ENCODE results near the gene HPSE2.

Gene HPSE2

DNA sequence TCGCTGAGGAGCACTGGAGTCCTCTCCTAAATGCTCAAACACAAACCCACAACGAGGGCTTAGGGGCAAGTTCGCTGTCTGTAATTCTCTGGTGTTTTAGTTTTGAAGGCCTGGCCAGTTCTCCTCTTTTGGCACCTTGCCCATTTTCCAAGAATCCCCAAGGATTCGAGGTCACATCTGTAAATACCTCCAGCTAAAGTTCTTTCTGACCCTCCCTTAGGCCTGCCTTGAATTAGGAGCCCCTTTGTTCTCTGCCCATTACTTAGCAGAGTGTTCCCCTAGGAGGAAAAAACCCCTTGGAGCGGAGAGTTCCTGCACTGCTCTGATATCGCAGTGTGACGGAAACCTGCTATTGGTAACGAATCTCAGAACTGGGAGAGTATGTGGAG is 819.9 kb downstream of the HPSE2 start:
- no peak for TF ChIP-seq GATA3 (IDR thresholded peaks at IDR 0.05; ENCODE audit: low read depth, low read length)
- TF ChIP-seq GATA2 (IDR thresholded peaks at IDR 0.05; ENCODE audit: low read depth, low read length): no peak

DNA sequence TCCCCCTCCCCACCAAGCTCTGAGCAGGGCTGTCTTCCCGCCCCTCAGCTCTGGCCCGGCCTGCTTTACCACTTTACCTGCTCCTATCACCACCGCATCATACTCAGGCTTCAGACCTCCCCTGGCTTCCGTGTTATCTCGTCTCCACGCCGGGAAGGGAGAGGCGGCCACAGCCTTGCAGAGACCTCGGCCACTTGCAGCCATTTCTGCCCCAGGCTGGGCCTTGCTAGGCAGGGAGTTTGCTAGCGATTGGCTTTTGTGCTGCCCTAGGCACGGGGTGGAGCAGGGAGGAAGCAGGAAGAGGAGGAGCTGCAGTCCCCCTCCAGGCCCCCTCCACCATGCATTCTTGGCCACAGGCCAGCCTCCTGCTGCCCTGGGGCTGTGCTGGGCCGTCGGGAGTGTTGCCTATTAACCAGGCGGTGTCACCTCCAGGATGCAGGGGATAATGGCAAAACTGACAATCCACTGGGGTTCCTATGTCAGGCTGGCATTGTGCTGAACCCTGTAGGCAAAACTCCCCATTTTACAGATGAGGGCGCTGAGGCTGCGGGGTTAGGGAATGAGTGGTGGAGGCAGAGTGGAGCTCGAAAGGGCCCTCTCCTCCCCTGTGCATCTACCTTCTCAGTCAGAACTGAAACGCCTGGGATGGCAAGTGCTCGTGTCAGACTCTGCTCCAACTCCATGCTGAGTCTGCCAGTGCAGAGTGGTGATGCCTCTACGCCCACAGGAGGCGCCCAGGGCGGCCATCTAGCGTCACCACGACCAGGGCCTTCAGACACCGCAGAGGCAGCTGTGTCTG is 820.5 kb downstream of the HPSE2 start, which contains the start of gene PYROXD2:
Gene PYROXD2, minus strand, starts transcription at position 251 of the 799 bp plus-strand sequence. Its CDS starts 47 bp downstream, at position 204.
- TF ChIP-seq GATA2 (IDR thresholded peaks at IDR 0.05; ENCODE audit: low read depth, low read length): no peak
- no peak for TF ChIP-seq GATA3 (IDR thresholded peaks at IDR 0.05; ENCODE audit: low read depth, low read length)

- TF ChIP-seq GATA3 (IDR thresholded peaks at IDR 0.05; ENCODE audit: low read depth, low read length) (no peak), GATA2 (IDR thresholded peaks at IDR 0.05; ENCODE audit: low read depth, low read length) (no peak)
Measured at GRCh38 chr10:98414578-98414931, 821.1 kb downstream of the HPSE2 start.

DNA sequence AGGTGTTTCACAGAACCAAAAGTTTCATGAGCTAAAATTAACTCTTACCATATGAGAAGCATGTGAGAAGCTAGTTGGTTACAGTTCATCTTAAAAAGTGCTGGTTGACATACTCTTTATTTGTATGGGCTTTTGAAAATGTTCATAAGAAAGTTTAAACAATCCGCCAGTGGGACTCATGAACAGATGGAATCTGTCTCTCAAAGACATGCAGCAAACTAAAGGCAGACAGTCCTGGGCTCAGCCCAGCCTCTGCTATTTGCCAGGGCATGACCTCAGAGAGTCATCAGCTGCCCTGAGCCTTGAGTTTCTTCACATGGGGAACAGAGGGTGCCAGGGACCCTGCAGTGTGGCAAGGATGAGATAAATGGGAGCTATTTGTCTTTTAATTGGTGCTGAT is 823.9 kb downstream of the HPSE2 start:
- TF ChIP-seq GATA3 (IDR thresholded peaks at IDR 0.05; ENCODE audit: low read depth, low read length): no peak
- no peak for TF ChIP-seq GATA2 (IDR thresholded peaks at IDR 0.05; ENCODE audit: low read depth, low read length)

GRCh38 chr10:98411166-98411565 is 824.5 kb downstream of the HPSE2 start:
- TF ChIP-seq GATA3 (IDR thresholded peaks at IDR 0.05; ENCODE audit: low read depth, low read length) (no peak), GATA2 (IDR thresholded peaks at IDR 0.05; ENCODE audit: low read depth, low read length) (no peak)

GRCh38 chr10:98410759-98411158 is 824.9 kb downstream of the HPSE2 start:
- TF ChIP-seq GATA3 (IDR thresholded peaks at IDR 0.05; ENCODE audit: low read depth, low read length) (no peak), GATA2 (IDR thresholded peaks at IDR 0.05; ENCODE audit: low read depth, low read length) (no peak)

DNA sequence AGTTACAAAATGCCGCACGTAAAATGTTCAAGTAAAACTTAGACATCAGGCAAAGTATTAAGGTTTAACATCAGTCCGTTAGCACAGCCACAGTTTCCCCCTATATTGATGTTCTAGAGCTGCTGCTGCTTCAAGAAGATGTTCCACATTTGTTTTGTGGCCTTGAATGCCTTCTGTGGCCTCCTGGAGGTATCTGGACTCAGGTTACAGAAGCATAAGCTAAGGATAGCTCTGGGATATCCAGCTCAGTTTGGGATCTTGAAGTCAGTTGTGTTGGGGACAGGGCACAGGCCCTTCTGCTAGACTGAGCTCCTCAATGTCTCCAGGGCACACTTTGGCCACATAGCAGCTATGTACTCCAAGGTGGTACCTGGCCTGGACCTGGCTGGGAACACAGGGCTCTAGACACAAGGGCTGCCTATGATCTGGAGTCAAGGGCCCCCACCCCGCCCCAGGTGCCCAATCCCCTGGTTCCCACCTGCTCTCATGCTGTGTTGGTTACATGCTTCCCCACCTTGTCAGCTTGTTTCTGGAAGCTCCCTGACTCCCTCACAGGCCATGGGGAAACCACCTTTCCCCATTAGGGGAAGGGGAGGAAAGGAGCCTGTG is 825.4 kb downstream of the HPSE2 start:
- no peak for TF ChIP-seq GATA3 (IDR thresholded peaks at IDR 0.05; ENCODE audit: low read depth, low read length)
- TF ChIP-seq GATA2 (IDR thresholded peaks at IDR 0.05; ENCODE audit: low read depth, low read length): no peak

DNA sequence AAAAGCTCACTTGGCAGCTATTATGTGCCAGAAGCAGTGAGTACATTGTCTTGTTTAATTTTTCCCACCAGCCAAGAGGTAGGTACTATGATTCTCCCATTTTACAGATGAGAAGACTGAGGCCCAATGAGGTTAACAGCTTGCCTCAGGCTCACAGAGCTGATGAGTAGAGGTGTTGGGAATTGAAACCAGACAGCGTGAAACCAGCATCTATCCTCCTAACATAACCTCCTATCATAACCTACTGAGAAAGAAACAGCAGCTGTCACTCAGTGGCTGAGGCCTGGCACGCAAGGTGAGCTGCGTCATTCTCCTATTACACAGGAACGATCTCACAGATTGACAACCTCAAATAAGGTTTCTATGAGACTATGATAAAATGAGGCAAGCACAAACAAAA is 826.9 kb downstream of the HPSE2 start:
- no peak for TF ChIP-seq GATA3 (IDR thresholded peaks at IDR 0.05; ENCODE audit: low read depth, low read length)

GRCh38 chr10:98407744-98408241 is 827.9 kb downstream of the HPSE2 start:
- TF ChIP-seq GATA3 (IDR thresholded peaks at IDR 0.05; ENCODE audit: low read depth, low read length) (no peak), GATA2 (IDR thresholded peaks at IDR 0.05; ENCODE audit: low read depth, low read length) (no peak)

Measured in SH-SY5Y (cell line).